GM23338 (cell line): ENCODE results near the gene ZNF747. TPM values are rescaled to one million over a fixed set of nuclear protein-coding genes. Genes with fewer than 3 reads are reported as not detected.

Experiments
- ATAC-seq: fragments of 200-7000 bp; cut with Tn5 transposase; 3 replicates; pipeline ENCODE4 v1.9.1; 2020
- DNase-seq: peaks from one replicate; pipeline ENCODE4 v3.0.0-alpha.2; 2015; ENCODE audit warnings: low spot score
- H2AFZ ChIP-seq: fragments of 200-600 bp; sonication (generic); 2 replicates; pipeline ENCODE4 v1.8.0; 2016; ENCODE audit warnings: antibody characterized with exemption, mild to moderate bottlenecking, moderate library complexity
- H3F3A ChIP-seq: fragments of 200-600 bp; sonication (generic); replicated peaks from 2 replicates; pipeline ENCODE4 v1.8.0; 2017; ENCODE audit warnings: antibody characterized with exemption, mixed run types, low read depth
- H3K27ac ChIP-seq: fragments of 200-600 bp; sonication (generic); 2 replicates; pipeline ENCODE4 v1.6.1; 2016; ENCODE audit warnings: low read depth
- H3K27me3 ChIP-seq: fragments of 200-600 bp; sonication (generic); 2 replicates; pipeline ENCODE4 v1.8.0; 2016; ENCODE audit warnings: mild to moderate bottlenecking, mixed run types, moderate library complexity; ENCODE audit not compliant: insufficient read depth
- H3K36me3 ChIP-seq: fragments of 200-600 bp; sonication (generic); 2 replicates; pipeline ENCODE4 v1.8.0; 2016; ENCODE audit warnings: mild to moderate bottlenecking; ENCODE audit not compliant: insufficient read depth
- H3K4me1 ChIP-seq: fragments of 200-600 bp; sonication (generic); 2 replicates; pipeline ENCODE4 v1.8.0; 2016; ENCODE audit warnings: mild to moderate bottlenecking, moderate library complexity; ENCODE audit not compliant: insufficient read depth
- H3K4me2 ChIP-seq: fragments of 200-600 bp; sonication (generic); 2 replicates; pipeline ENCODE4 v1.7.1; 2017; ENCODE audit warnings: mixed run types
- H3K4me3 ChIP-seq: fragments of 200-600 bp; sonication (generic); 2 replicates; pipeline ENCODE4 v1.6.1; 2016; ENCODE audit warnings: mixed run types
- H3K79me2 ChIP-seq: fragments of 200-600 bp; sonication (generic); replicated peaks from 2 replicates; pipeline ENCODE4 v1.8.0; 2017; ENCODE audit warnings: mild to moderate bottlenecking; ENCODE audit not compliant: insufficient read depth
- H3K9me2 ChIP-seq: fragments of 200-600 bp; sonication (generic); 2 replicates; pipeline ENCODE4 v1.8.0; 2017; ENCODE audit not compliant: insufficient read depth
- H4K20me1 ChIP-seq: fragments of 200-600 bp; sonication (generic); replicated peaks from 2 replicates; pipeline ENCODE4 v1.8.0; 2017; ENCODE audit warnings: mild to moderate bottlenecking; ENCODE audit not compliant: insufficient read depth
- H3K27ac Mint-ChIP-seq: 2 replicates; pipeline ENCODE4 v1.8.0; 2020; ENCODE audit warnings: inconsistent platforms, mild to moderate bottlenecking, moderate library complexity, mixed read lengths
- H3K27me3 Mint-ChIP-seq: 3 replicates; pipeline ENCODE4 v1.8.0; 2022; ENCODE audit warnings: low read depth, mild to moderate bottlenecking, moderate library complexity, mixed read lengths, inconsistent platforms; ENCODE audit not compliant: insufficient read depth, poor library complexity
- H3K36me3 Mint-ChIP-seq: 3 replicates; pipeline ENCODE4 v1.8.0; 2021; ENCODE audit warnings: low read depth, mild to moderate bottlenecking, inconsistent platforms, moderate library complexity, mixed read lengths
- H3K4me1 Mint-ChIP-seq: 3 replicates; pipeline ENCODE4 v1.8.0; 2020; ENCODE audit warnings: mild to moderate bottlenecking, inconsistent platforms, mixed read lengths
- H3K4me3 Mint-ChIP-seq: 3 replicates; pipeline ENCODE4 v1.8.0; 2021; ENCODE audit warnings: moderate library complexity, mild to moderate bottlenecking, inconsistent platforms, mixed read lengths
- H3K9me3 Mint-ChIP-seq: 3 replicates; pipeline ENCODE4 v1.8.0; 2020; ENCODE audit warnings: moderate library complexity, mild to moderate bottlenecking, inconsistent platforms, mixed read lengths
- CREB1 ChIP-seq: fragments of 250-450 bp; sonication (Bioruptor Pico); IDR thresholded peaks from 2 replicates; pipeline ENCODE4 v1.5.0; 2020; ENCODE audit warnings: low read depth, mild to moderate bottlenecking, moderate library complexity
- CTCF ChIP-seq, 2 experiments: fragments of 200-600 bp in 1 of 2; sonication (generic) in 1 of 2; conservative IDR thresholded peaks; 2 replicates each; pipeline versions ENCODE4 v1.5.1 to v1.6.1; 2016 to 2017; ENCODE audit warnings: antibody characterized with exemption in 2 of 2, low read depth in 2 of 2, mild to moderate bottlenecking in 2 of 2, moderate library complexity in 1 of 2
- ETS1 ChIP-seq: IDR thresholded peaks from 2 replicates; pipeline ENCODE4 v1.6.1; 2016; ENCODE audit warnings: antibody characterized with exemption
- EZH2 ChIP-seq: fragments of 200-600 bp; sonication (generic); IDR thresholded peaks from one replicate; pipeline ENCODE4 v1.8.0; 2017; ENCODE audit warnings: antibody characterized with exemption, mild to moderate bottlenecking, low read depth; ENCODE audit not compliant: unreplicated experiment
- EZH2phosphoT487 ChIP-seq: fragments of 200-600 bp; sonication (generic); IDR thresholded peaks from one replicate; pipeline ENCODE4 v1.8.1; 2018; ENCODE audit warnings: antibody characterized with exemption; ENCODE audit not compliant: unreplicated experiment
- JUNB ChIP-seq: IDR thresholded peaks from one replicate; pipeline ENCODE4 v1.6.1; 2016; ENCODE audit warnings: antibody characterized with exemption; ENCODE audit not compliant: unreplicated experiment
- NANOG ChIP-seq: IDR thresholded peaks from 2 replicates; pipeline ENCODE4 v1.6.1; 2016; ENCODE audit warnings: antibody characterized with exemption, borderline replicate concordance
- POLR2AphosphoS5 ChIP-seq: IDR thresholded peaks from 2 replicates; pipeline ENCODE4 v1.6.1; 2016; ENCODE audit warnings: antibody characterized with exemption, low read depth
- REST ChIP-seq: IDR thresholded peaks from one replicate; pipeline ENCODE4 v1.6.1; 2018; ENCODE audit warnings: antibody characterized with exemption; ENCODE audit not compliant: unreplicated experiment
- STAT1 ChIP-seq: IDR thresholded peaks from one replicate; pipeline ENCODE4 v1.6.1; 2016; ENCODE audit warnings: antibody characterized with exemption; ENCODE audit not compliant: unreplicated experiment
- ZNF114 ChIP-seq: fragments of 250-450 bp; sonication (Bioruptor Pico); IDR thresholded peaks from 2 replicates; pipeline ENCODE4 v1.5.0; 2020; ENCODE audit warnings: mild to moderate bottlenecking, moderate library complexity
- ZNF331 ChIP-seq: fragments of 250-450 bp; sonication (Bioruptor Pico); IDR thresholded peaks from 2 replicates; pipeline ENCODE4 v1.5.0; 2020; ENCODE audit warnings: low read depth, mild to moderate bottlenecking, moderate library complexity
- ZNF462 ChIP-seq: fragments of 250-450 bp; sonication (Bioruptor Pico); IDR thresholded peaks from 2 replicates; pipeline ENCODE4 v1.5.0; 2020; ENCODE audit warnings: mild to moderate bottlenecking, moderate library complexity
- polyA plus RNA-seq: library from polyadenylated mRNA; unstranded; fragments of >200 nt; fragmentation: Nextera tagmentation; extraction: Ambion mirVana; gene quantifications from 2 replicates; pipeline ENCODE4 v1.2.1, GENCODE V29; 2016
- total RNA-seq: library from RNA; depleted of rRNA; stranded (reverse); fragments of >200 nt; shearing (Covaris generic); gene quantifications from 2 replicates; pipeline ENCODE4 v1.2.3, GENCODE V29; 2014

Gene ZNF747
- total and polyA plus RNA-seq, 2 experiments from 2014 or later, result 4.2 to 12.6 TPM

- H3F3A ChIP-seq, result 0 out of 2 replicates have a peak, but pooled peaks cover 12% of the 10 kb centered on the region
- peaks cover 12% of the 10 kb centered on the region for H3K4me1 Mint-ChIP-seq
- no peaks in the 10 kb centered on the region for H3K9me3 Mint-ChIP-seq
- DNase-seq (no peak), ATAC-seq (no peak)
- no peak overlapping the region for H3K4me2 ChIP-seq
- no peaks in the 10 kb centered on the region for H3K36me3 ChIP-seq
- no peak overlapping the region for H3K27ac Mint-ChIP-seq
- no peaks in the 10 kb centered on the region for H3K9me2 ChIP-seq
- H2AFZ ChIP-seq, result no peak overlapping the region
- H3K27me3 ChIP-seq, result no peaks in the 10 kb centered on the region
- peaks cover 6% of the 10 kb centered on the region for H3K27me3 Mint-ChIP-seq
- H3K27ac ChIP-seq, result no peak overlapping the region
- no peak overlapping the region for H3K4me3 ChIP-seq
- peaks cover 13% of the 10 kb centered on the region for H3K4me1 ChIP-seq
- no peak overlapping the region for H3K4me3 Mint-ChIP-seq
- peaks cover 10% of the 10 kb centered on the region; the same call in 2 of the 3 replicates for H3K36me3 Mint-ChIP-seq
- TF ChIP-seq ZNF331 (no peak), REST (no peak), ZNF114 (CRISPR knock-in tag) (no peak), STAT1 (no peak), CREB1 (CRISPR knock-in tag) (no peak), ETS1 (no peak), CTCF (conservative IDR thresholded peaks at IDR 0.05; ENCODE audit: low read depth in 2 of 2) (no peak), EZH2phosphoT487 (no peak), POLR2AphosphoS5 (no peak), ZNF462 (no peak), JUNB (no peak), EZH2 (no peak), NANOG (no peak)
- peaks cover 7% of the 10 kb centered on the region; the same call in 1 of the 2 replicates for H4K20me1 ChIP-seq
- H3K79me2 ChIP-seq, result no peaks in the 10 kb centered on the region; the same call in 1 of the 2 replicates
Measured at GRCh38 chr16:30574678-30575077, 40.0 kb upstream of the ZNF747 start.
